ACC112 (cell line): ENCODE data around the gene VEPH1.

ENCODE experiments used
- H2AFZ ChIP-seq: fragments of 200-600 bp; sonication (generic); one replicate; pipeline ENCODE4 v1.6.0; 2017; ENCODE audit warnings: antibody characterized with exemption, low read length; ENCODE audit not compliant: unreplicated experiment
- H3K27ac ChIP-seq: fragments of 200-600 bp; sonication (generic); 2 replicates; pipeline ENCODE4 v1.5.1; 2014; ENCODE audit warnings: low read depth, mild to moderate bottlenecking, antibody characterized with exemption, low read length, moderate library complexity
- H3K27me3 ChIP-seq: fragments of 200-600 bp; sonication (generic); 2 replicates; pipeline ENCODE4 v1.6.1; 2014; ENCODE audit warnings: mild to moderate bottlenecking, antibody characterized with exemption, low read length, moderate library complexity, mixed read lengths; ENCODE audit not compliant: insufficient read depth
- H3K36me3 ChIP-seq: fragments of 200-600 bp; sonication (generic); 2 replicates; pipeline ENCODE4 v1.6.1; 2016; ENCODE audit warnings: mild to moderate bottlenecking, antibody characterized with exemption, low read length, moderate library complexity, mixed read lengths; ENCODE audit not compliant: insufficient read depth
- H3K4me1 ChIP-seq: fragments of 200-600 bp; sonication (generic); one replicate; pipeline ENCODE4 v1.6.1; 2016; ENCODE audit warnings: low read length, mixed read lengths; ENCODE audit not compliant: insufficient read depth, unreplicated experiment, control insufficient read depth
- H3K4me3 ChIP-seq: fragments of 200-600 bp; sonication (generic); 2 replicates; pipeline ENCODE4 v1.5.1; 2014; ENCODE audit warnings: mild to moderate bottlenecking, low read depth, low read length
- H3K79me2 ChIP-seq: fragments of 200-600 bp; sonication (generic); one replicate; pipeline ENCODE4 v1.6.0; 2016; ENCODE audit warnings: low read length; ENCODE audit not compliant: control insufficient read depth, unreplicated experiment, insufficient read depth

The VEPH1 gene

GRCh38 chr3:157271283-157271882 lies 231.8 kb downstream of the VEPH1 start:
- Histone ChIP-seq H2AFZ (no peak overlapping the region), H3K27me3 (no peaks in the 10 kb centered on the region), H3K27ac (no peak overlapping the region), H3K36me3 (peaks cover 3% of the 10 kb centered on the region; the same call in 1 of the 2 replicates), H3K4me3 (no peak overlapping the region), H3K79me2 (no peaks in the 10 kb centered on the region), H3K4me1 (peaks cover 6% of the 10 kb centered on the region)

- Histone ChIP-seq H3K79me2 (no peaks in the 10 kb centered on the region), H3K27ac (no peak overlapping the region), H3K27me3 (no peaks in the 10 kb centered on the region), H3K4me1 (peaks cover 5% of the 10 kb centered on the region), H3K36me3 (peaks cover 1% of the 10 kb centered on the region; the same call in 1 of the 2 replicates), H2AFZ (no peak overlapping the region), H3K4me3 (no peak overlapping the region)
These were observed 235.2 kb downstream of the VEPH1 start for GRCh38 chr3:157268026-157268425.

GRCh38 chr3:157265931-157266330 lies 237.3 kb downstream of the VEPH1 start:
- H2AFZ ChIP-seq = no peak overlapping the region
- no peaks in the 10 kb centered on the region for H3K27me3 ChIP-seq
- no peak overlapping the region for H3K27ac ChIP-seq
- H3K4me1 ChIP-seq = peaks cover 23% of the 10 kb centered on the region
- H3K4me3 ChIP-seq = no peak overlapping the region
- H3K79me2 ChIP-seq = no peaks in the 10 kb centered on the region
- no peaks in the 10 kb centered on the region for H3K36me3 ChIP-seq

GRCh38 chr3:157263027-157263426 lies 240.2 kb downstream of the VEPH1 start:
- Histone ChIP-seq H3K4me1 (peaks cover 25% of the 10 kb centered on the region), H3K27ac (peak overlapping the region; percentile 10), H2AFZ (peak overlapping the region; percentile 44), H3K4me3 (0 out of 2 replicates have a peak overlapping the region, but pooled peaks have one; percentile 0), H3K79me2 (no peaks in the 10 kb centered on the region), H3K27me3 (no peaks in the 10 kb centered on the region), H3K36me3 (no peaks in the 10 kb centered on the region; the same call in 1 of the 2 replicates)

DNA sequence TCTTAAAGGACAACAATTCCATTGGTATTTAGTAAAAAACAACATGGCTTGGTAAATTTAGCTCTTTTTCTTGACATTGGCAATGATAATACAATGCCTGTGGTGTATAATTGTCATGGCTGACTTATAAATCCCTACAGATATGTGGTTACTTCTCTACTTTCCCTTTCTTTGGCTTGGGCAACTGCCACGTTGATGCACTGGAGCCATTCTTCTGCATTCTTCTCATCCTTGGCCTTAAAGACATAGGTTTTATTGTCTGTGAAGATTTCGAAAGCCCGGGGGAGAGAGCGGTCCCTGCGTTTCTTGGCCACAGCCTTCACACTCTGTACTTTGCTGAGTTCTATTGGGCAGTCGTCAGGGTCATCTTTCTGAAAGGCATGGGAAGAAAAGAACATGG lies 242.2 kb downstream of the VEPH1 start:
- Histone ChIP-seq H2AFZ (peak overlapping the region; percentile 56), H3K27ac (peak overlapping the region; percentile 14; the same call in 1 of the 2 replicates)

GRCh38 chr3:157259825-157260224 lies 243.4 kb downstream of the VEPH1 start:
- no peak overlapping the region for H3K4me3 ChIP-seq
- no peaks in the 10 kb centered on the region for H3K79me2 ChIP-seq
- no peak overlapping the region for H3K27ac ChIP-seq
- H3K36me3 ChIP-seq = peaks cover 5% of the 10 kb centered on the region; the same call in 1 of the 2 replicates
- peaks cover 25% of the 10 kb centered on the region for H3K4me1 ChIP-seq
- H2AFZ ChIP-seq = no peak overlapping the region
- H3K27me3 ChIP-seq = no peaks in the 10 kb centered on the region

More for the DNA sequence above, 242.2 kb downstream of the VEPH1 start:
- no peak overlapping the region for H3K4me3 ChIP-seq
- H3K4me1 ChIP-seq = peaks cover 25% of the 10 kb centered on the region
- H3K27me3 ChIP-seq = no peaks in the 10 kb centered on the region
- H3K36me3 ChIP-seq = peaks cover 2% of the 10 kb centered on the region; the same call in 1 of the 2 replicates
- no peaks in the 10 kb centered on the region for H3K79me2 ChIP-seq

GRCh38 chr3:157257101-157257500 lies 246.1 kb downstream of the VEPH1 start:
- Histone ChIP-seq H3K36me3 (peaks cover 5% of the 10 kb centered on the region; the same call in 1 of the 2 replicates), H3K79me2 (no peaks in the 10 kb centered on the region), H3K27ac (no peak overlapping the region), H3K27me3 (no peaks in the 10 kb centered on the region), H2AFZ (no peak overlapping the region), H3K4me1 (peaks cover 12% of the 10 kb centered on the region), H3K4me3 (no peak overlapping the region)

- no peak overlapping the region for H3K27ac ChIP-seq
These were observed 247.4 kb downstream of the VEPH1 start for GRCh38 chr3:157255797-157256196.

GRCh38 chr3:157251685-157252084 lies 251.5 kb downstream of the VEPH1 start:
- H2AFZ ChIP-seq = no peak overlapping the region

More at GRCh38 chr3:157255797-157256196, 247.4 kb downstream of the VEPH1 start:
- H3K27me3 ChIP-seq = no peaks in the 10 kb centered on the region
- peaks cover 5% of the 10 kb centered on the region; the same call in 1 of the 2 replicates for H3K36me3 ChIP-seq
- no peak overlapping the region for H2AFZ ChIP-seq
- H3K4me3 ChIP-seq = no peak overlapping the region
- peaks cover under 1% of the 10 kb centered on the region for H3K4me1 ChIP-seq
- H3K79me2 ChIP-seq = no peaks in the 10 kb centered on the region

DNA sequence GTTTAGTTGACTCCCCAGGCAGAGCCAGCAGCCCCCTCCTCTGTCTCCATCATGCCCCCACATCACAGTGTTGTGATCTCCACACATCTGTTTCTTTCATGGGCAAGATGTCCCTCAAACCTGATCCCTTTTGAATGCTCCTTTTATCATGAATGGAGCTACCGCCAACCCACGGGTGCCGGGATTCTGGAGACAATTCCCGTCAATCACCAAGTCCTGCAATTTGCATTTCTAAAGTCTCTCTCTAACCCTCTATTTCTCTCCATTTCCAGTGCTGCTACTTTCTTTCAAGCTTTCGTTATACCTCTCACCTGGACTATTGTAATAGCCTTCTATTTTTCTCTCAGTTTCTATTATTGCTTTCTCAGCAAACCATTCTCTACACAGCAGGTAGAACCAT lies 253.6 kb downstream of the VEPH1 start:
- H3K36me3 ChIP-seq = no peaks in the 10 kb centered on the region
- no peaks in the 10 kb centered on the region for H3K79me2 ChIP-seq
- H2AFZ ChIP-seq = no peak overlapping the region
- no peak overlapping the region for H3K27ac ChIP-seq
- H3K27me3 ChIP-seq = no peaks in the 10 kb centered on the region
- H3K4me3 ChIP-seq = no peak overlapping the region
- peaks cover 19% of the 10 kb centered on the region for H3K4me1 ChIP-seq

More at GRCh38 chr3:157251685-157252084, 251.5 kb downstream of the VEPH1 start:
- H3K4me1 ChIP-seq = peaks cover 19% of the 10 kb centered on the region
- H3K4me3 ChIP-seq = no peak overlapping the region
- H3K79me2 ChIP-seq = no peaks in the 10 kb centered on the region
- no peak overlapping the region for H3K27ac ChIP-seq
- H3K36me3 ChIP-seq = peaks cover 5% of the 10 kb centered on the region; the same call in 1 of the 2 replicates
- H3K27me3 ChIP-seq = no peaks in the 10 kb centered on the region
